Skeletal muscle tissue (tissue), 4 donors: Measurements from ENCODE around the gene VMO1. TPM values are rescaled to one million over a fixed set of nuclear protein-coding genes. Genes with fewer than 3 reads are reported as not detected.
"Not testable (repeated sequence)": the region's sequence is repeated elsewhere in the genome, so short reads cannot be mapped to it uniquely, and the experiment has no call there.

Source experiments
- H3K27ac ChIP-seq: one replicate; pipeline ENCODE4 v1.7.0; 2013; ENCODE audit warnings: mild to moderate bottlenecking, low read depth, low read length, inconsistent platforms
- H3K27me3 ChIP-seq, 3 donors: one replicate each; pipeline ENCODE4 v1.7.0; 2013; ENCODE audit warnings: low read length in 3 of 3; ENCODE audit not compliant: control insufficient read depth in 3 of 3, insufficient read depth in 3 of 3
- H3K36me3 ChIP-seq, 3 donors: one replicate each; pipeline ENCODE4 v1.7.0; 2013; ENCODE audit warnings: low read length in 3 of 3; ENCODE audit not compliant: control insufficient read depth in 3 of 3, insufficient read depth in 3 of 3
- H3K4me1 ChIP-seq, 3 donors: one replicate each; pipeline ENCODE4 v1.7.0; 2013; ENCODE audit warnings: low read length in 3 of 3, mild to moderate bottlenecking in 3 of 3; ENCODE audit not compliant: control insufficient read depth in 3 of 3, insufficient read depth in 3 of 3
- H3K4me3 ChIP-seq, 3 donors: one replicate each; pipeline ENCODE4 v1.7.0; 2013; ENCODE audit warnings: low read length in 3 of 3
- H3K9ac ChIP-seq, 3 donors: one replicate each; pipeline ENCODE4 v1.7.0; 2013; ENCODE audit warnings: low read length in 3 of 3, mild to moderate bottlenecking in 3 of 3, moderate library complexity in 2 of 3, low read depth in 1 of 3
- H3K9me3 ChIP-seq, 3 donors: one replicate each; pipeline ENCODE4 v1.7.0; 2013; ENCODE audit warnings: low read length in 3 of 3; ENCODE audit not compliant: control insufficient read depth in 3 of 3
- total RNA-seq: library from RNA; depleted of rRNA; stranded (reverse); fragments of >200 nt; gene quantifications from one replicate; pipeline ENCODE4 v1.2.3, GENCODE V29; 2014
- donor health status: Osteomylitis.

VMO1 gene, protein sequence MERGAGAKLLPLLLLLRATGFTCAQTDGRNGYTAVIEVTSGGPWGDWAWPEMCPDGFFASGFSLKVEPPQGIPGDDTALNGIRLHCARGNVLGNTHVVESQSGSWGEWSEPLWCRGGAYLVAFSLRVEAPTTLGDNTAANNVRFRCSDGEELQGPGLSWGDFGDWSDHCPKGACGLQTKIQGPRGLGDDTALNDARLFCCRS
- 4.7 TPM for total RNA-seq

DNA sequence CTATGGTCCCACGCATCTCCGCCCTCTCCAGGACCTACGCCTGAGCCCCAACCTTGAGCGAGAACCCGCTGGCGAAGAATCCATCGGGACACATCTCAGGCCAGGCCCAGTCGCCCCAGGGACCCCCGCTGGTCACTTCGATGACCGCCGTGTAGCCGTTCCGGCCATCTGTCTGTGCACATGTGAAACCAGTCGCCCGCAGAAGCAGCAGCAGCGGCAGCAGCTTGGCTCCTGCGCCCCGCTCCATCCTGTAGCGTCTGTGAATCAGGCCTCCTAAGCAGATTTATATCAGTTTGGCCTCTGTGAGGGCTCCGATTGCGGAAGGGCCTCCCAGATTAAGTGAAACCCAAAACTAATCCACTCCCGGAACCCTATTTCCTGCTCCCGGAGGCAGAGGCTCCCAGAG is at the start of gene VMO1:
VMO1 (minus strand) TSS at position 259 of the 406 bp plus-strand sequence; CDS start at position 247, 12 bp downstream.
- Histone ChIP-seq H3K27me3 (peaks cover 30 to 45% (median 34%) of the 10 kb centered on the region in 3 donors), H3K36me3 (no peaks in the 10 kb centered on the region), H3K9me3 (no peaks in the 10 kb centered on the region), H3K9ac (peak within 1 kb of the TSS in 2 of 3 donors; percentile 25 to 28), H3K27ac (no peak within 1 kb of the TSS), H3K4me1 (peaks cover 36 to 43% (median 36%) of the 10 kb centered on the region in 3 donors), H3K4me3 (peak within 1 kb of the TSS; percentile 37 to 61 (median 48))

DNA sequence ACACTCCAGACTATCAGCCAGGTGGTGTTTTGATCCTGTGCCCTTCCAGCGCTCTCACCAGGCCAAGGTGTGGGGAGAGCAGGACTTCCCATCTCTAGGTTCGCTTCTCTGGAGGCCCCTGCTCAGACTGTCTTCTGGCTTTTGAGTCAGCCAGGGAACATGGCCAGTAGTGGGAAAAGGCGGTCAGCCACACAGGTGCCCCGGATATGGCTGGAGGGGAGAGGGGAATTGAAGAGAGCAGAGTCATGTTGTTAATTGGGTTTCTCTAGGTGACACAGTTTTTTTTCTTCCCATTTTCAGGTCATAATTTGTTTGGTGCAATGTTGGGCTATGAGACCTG is 48.5 kb upstream of the VMO1 start:
- H3K27ac ChIP-seq: peak overlapping the region; percentile 82
- H3K9me3 ChIP-seq: no peaks in the 10 kb centered on the region
- no peaks in the 10 kb centered on the region for H3K27me3 ChIP-seq
- peaks cover 28 to 41% (median 40%) of the 10 kb centered on the region in 3 donors for H3K4me1 ChIP-seq
- peaks cover 0 to 5% (median 0%) of the 10 kb centered on the region in 3 donors for H3K36me3 ChIP-seq
- H3K9ac ChIP-seq: peak overlapping the region; percentile 24 to 92 (median 83)
- peak overlapping the region in 1 of 3 donors; percentile 87 for H3K4me3 ChIP-seq

DNA sequence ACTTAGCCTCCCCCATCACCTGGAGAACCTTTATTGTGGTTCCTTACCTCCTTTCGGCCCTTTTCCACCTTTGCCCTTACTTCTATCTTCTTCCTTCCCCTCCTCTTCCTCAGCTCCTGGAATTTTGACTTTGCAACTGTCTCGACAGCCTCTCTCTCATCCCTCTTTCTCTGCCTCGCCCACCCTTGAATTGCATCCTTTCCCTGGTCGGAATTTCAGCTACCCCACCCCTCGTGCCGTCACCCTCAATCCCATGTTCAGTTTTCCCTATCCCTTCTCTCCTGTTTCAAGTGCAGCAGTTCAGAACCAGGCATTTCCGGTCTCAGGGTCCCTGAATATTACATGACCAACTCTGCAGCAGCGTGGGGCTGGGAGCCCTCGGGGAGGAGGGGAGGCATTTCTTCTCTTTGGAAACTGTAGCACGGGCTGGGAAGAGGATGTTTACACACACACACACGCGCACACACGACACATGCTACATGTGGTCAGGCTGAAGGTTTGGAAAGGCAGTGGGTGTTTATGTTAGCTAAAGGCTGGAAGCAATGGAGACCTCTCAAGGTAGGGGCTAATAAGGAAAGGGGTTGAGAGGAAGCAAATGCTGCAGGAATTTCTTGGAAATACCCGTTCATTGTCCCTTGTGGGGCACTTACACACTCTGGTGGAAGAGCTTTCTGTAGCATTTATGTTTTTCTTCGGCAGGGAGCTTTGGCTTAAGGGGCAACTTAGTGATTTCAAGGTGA is 47.9 kb upstream of the VMO1 start:
- peaks cover 28 to 41% (median 40%) of the 10 kb centered on the region in 3 donors for H3K4me1 ChIP-seq
- peaks cover 0 to 5% (median 0%) of the 10 kb centered on the region in 3 donors for H3K36me3 ChIP-seq
- peak overlapping the region; percentile 82 for H3K27ac ChIP-seq
- H3K4me3 ChIP-seq: peak overlapping the region; percentile 87 to 88 (median 88)
- H3K9ac ChIP-seq: peak overlapping the region; percentile 79 to 92 (median 83)
- no peaks in the 10 kb centered on the region for H3K9me3 ChIP-seq
- H3K27me3 ChIP-seq: no peaks in the 10 kb centered on the region

DNA sequence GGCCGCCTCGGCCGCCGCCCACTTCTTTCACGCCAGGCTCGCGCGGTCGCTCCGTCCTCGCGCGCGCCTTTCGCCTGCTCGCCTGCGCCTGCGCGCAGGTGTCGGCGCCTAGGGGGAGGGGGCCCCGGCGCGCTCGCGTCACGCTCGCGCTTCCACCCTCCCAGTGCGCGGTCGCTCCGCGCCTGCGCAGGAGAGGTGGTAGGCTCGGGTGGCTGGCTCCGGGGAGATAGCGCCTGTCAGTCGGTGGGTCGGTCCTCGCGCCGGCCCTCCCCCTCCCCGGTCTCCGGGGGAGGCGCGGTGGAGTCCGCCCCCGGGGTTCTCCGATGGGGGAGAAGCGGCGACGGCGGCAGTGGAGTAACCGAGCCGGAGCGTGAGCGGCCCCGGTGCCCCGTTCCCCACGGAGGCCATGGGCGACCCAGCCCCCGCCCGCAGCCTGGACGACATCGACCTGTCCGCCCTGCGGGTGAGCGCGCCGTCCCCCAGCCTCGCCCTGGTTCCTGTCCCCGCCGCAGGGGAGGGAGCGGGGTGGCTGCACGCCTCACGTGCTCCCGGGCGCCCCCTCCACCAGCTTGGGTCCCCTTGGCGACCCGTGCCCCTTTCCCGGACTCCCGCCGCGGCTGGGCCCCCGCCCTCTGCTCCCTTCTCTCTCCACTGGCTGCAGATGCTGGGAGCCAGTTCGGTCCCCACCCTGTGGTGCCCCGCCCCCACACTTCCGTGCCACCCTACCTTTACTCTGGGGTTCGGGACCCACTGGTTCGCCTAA is 47.2 kb upstream of the VMO1 start, which contains the start of gene MINK1:
MINK1 (plus strand) TSS at position 163 of the 763 bp plus-strand sequence; CDS start at position 407, 244 bp downstream.
- H3K4me1 ChIP-seq: peaks cover 27 to 39% (median 37%) of the 10 kb centered on the region in 3 donors
- H3K27ac ChIP-seq: peak within 1 kb of the TSS; percentile 82
- no peaks in the 10 kb centered on the region for H3K9me3 ChIP-seq
- H3K9ac ChIP-seq: peak within 1 kb of the TSS; percentile 79 to 92 (median 83)
- peak within 1 kb of the TSS; percentile 87 to 88 (median 88) for H3K4me3 ChIP-seq
- no peaks in the 10 kb centered on the region for H3K27me3 ChIP-seq
- H3K36me3 ChIP-seq: peaks cover 0 to 4% (median 0%) of the 10 kb centered on the region in 3 donors

DNA sequence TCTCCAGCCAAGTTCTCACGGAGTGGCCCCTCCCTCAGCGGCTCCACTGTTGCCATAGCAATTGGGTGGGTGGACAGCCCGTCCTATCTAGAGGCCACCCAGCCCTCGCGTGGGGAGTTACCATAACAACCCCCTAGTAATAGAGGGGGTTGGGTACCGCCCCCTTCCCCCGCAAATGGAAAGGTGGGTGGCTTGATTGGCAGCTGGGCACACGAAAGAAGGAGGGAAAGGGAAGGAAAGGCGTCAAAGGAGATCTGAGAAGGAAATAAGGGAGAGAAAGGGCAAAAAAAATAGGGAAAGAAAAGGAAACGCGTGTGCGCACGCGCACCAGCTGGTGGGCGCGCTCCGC is 46.6 kb upstream of the VMO1 start:
- not testable (repeated sequence) for H3K9me3 ChIP-seq, H3K27me3 ChIP-seq, H3K36me3 ChIP-seq
- Histone ChIP-seq H3K4me1 (peaks cover 22 to 34% (median 31%) of the 10 kb centered on the region in 3 donors), H3K4me3 (peak overlapping the region; percentile 87 to 88 (median 88)), H3K27ac (peak overlapping the region; percentile 82), H3K9ac (peak overlapping the region; percentile 77 to 92 (median 83))

DNA sequence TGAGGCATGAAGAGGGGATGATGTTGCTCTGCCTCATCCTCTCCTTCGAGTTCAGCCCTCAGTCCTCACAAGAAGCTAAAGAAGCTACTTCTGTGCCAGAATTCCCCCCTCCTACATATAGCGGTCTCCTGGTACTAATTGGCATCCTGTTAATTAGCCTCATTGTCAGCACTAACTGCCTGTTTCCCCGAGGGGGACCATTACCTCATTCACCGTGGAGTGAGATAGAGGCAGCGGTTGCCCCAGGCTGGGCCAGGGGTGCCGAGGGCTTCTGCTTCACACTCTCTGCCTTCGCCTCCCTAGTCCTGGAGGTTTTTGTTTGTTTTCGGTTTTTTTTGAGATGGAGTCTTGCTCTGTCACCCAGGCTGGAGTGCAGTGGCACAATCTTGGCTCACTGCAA is 41.2 kb upstream of the VMO1 start:
- Histone ChIP-seq H3K4me1 (no peaks in the 10 kb centered on the region), H3K36me3 (peaks cover 0 to 1% (median 0%) of the 10 kb centered on the region in 3 donors), H3K27me3 (no peaks in the 10 kb centered on the region), H3K9me3 (no peaks in the 10 kb centered on the region), H3K4me3 (no peak overlapping the region), H3K27ac (no peak overlapping the region), H3K9ac (no peak overlapping the region)

DNA sequence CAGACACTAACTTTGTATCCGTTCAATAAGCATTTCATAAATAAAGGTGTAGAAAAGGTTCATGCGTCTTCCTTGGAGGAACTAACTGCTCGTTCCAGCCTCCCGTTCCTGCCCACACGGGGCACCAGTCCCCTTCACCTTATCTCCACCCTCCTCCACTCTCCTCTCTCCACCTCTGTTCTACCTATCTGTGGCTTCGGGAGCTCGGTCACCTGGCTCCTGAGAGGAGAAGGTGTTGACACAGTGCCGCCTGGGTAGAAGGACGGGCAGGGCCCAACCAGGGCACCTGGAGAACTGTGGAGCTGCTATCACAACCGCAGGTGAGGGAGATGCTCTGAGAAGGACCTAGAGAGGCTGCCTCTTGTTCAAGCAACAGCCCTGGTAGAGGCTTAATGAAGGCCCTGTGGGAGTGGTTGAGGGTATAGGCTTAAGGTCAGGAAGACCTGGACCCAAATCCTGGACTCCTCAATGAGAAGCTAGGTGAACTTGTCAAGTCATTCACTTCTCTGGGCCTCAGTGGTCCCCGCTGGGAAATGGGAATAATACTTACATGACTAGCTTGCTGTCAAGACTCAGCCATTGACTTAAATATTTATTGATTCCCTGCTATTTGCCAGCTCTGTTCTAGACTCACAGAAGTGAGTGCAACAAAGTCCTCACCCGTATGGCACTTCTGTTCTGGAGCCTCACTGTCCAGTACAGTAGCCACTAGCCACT is 37.4 kb upstream of the VMO1 start:
- Histone ChIP-seq H3K4me3 (no peak overlapping the region), H3K27me3 (no peaks in the 10 kb centered on the region), H3K36me3 (peaks cover 0 to 4% (median 2%) of the 10 kb centered on the region in 3 donors), H3K9me3 (no peaks in the 10 kb centered on the region), H3K9ac (no peak overlapping the region), H3K27ac (no peak overlapping the region), H3K4me1 (no peaks in the 10 kb centered on the region)

DNA sequence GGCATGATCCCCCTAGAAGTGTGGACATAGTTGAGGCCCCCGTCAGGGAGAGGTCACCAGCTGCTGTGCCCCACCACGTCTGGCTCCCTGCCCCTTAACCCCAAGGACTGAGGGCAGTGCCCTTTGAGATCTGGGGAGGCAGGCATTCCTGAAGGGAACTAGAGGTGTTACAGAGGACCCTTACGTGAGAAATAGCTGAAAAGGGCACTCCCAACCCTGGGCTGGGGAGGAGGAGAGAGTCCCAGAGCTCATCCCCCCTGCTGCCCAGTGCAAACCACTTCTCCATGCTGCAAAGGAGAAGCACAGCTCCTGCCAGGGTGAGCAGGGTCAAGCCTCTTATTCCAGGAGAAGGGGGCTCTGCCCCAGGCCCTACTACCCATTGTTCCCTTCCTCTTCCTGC is 36.7 kb upstream of the VMO1 start:
- H3K4me3 ChIP-seq: no peak overlapping the region
- no peaks in the 10 kb centered on the region for H3K27me3 ChIP-seq
- no peaks in the 10 kb centered on the region for H3K4me1 ChIP-seq
- H3K27ac ChIP-seq: no peak overlapping the region
- H3K36me3 ChIP-seq: peaks cover 0 to 7% (median 2%) of the 10 kb centered on the region in 3 donors
- H3K9ac ChIP-seq: no peak overlapping the region
- H3K9me3 ChIP-seq: no peaks in the 10 kb centered on the region

DNA sequence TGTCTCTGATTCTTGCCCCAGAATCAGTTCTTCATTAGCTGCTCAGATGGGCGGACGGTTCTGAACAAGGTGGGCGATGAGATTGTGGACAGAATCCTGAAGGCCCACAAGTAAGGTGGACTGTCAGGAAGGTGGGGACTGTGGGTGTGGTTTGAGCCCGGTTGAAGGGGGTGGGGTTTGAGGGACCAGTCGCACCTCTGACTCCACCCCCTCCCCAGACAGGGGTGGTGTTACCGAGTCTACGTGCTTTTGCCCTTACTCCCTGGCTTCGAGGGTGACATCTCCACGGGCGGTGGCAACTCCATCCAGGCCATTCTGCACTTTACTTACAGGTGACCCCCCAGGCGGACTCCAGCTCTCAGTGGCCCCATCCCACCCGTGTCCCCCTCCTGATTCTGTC is 32.1 kb upstream of the VMO1 start:
- Histone ChIP-seq H3K9me3 (no peaks in the 10 kb centered on the region), H3K4me1 (no peaks in the 10 kb centered on the region), H3K4me3 (no peak overlapping the region), H3K27ac (no peak overlapping the region), H3K27me3 (no peaks in the 10 kb centered on the region), H3K9ac (no peak overlapping the region), H3K36me3 (peaks cover 15 to 28% (median 16%) of the 10 kb centered on the region in 3 donors)
